HepG2 (cell line): ENCODE measurements around the gene ZSCAN23. TPM values are rescaled to one million over a fixed set of nuclear protein-coding genes. Genes with fewer than 3 reads are reported as not detected.

ENCODE experiments used
- ARID3A ChIP-seq: IDR thresholded peaks from 2 replicates; pipeline ENCODE4 v1.6.1; 2012; ENCODE audit warnings: low read depth, low read length, improper control_type of control experiment
- ATF6 ChIP-seq: sonication (generic); formaldehyde crosslinking; conservative IDR thresholded peaks from 2 replicates; pipeline ENCODE4 v1.4.0; 2020; ENCODE audit warnings: missing genetic modification reagents
- ATRX ChIP-seq: sonication (generic); formaldehyde crosslinking; IDR thresholded peaks from 2 replicates; pipeline ENCODE4 v1.4.0; 2020; ENCODE audit warnings: missing genetic modification reagents, borderline replicate concordance
- CENPBD1 ChIP-seq: sonication (generic); formaldehyde crosslinking; IDR thresholded peaks from 2 replicates; pipeline ENCODE4 v1.8.0; 2022; ENCODE audit warnings: missing genetic modification reagents, low read depth, mild to moderate bottlenecking, borderline replicate concordance
- KDM2A ChIP-seq: sonication (generic); formaldehyde crosslinking; IDR thresholded peaks from 2 replicates; pipeline ENCODE4 v1.4.0; 2020; ENCODE audit warnings: low read depth, missing genetic modification reagents, borderline replicate concordance
- MLXIP ChIP-seq: sonication (generic); formaldehyde crosslinking; IDR thresholded peaks from 2 replicates; pipeline ENCODE4 v1.9.0; 2021; ENCODE audit warnings: missing genetic modification reagents, borderline replicate concordance
- NFYC ChIP-seq: IDR thresholded peaks from 2 replicates; pipeline ENCODE4 v1.6.1; 2016; ENCODE audit warnings: missing genetic modification reagents, missing compliant biosample characterization
- RBFOX2 ChIP-seq: fragments of 200-400 bp; formaldehyde crosslinking; IDR thresholded peaks from 2 replicates; pipeline ENCODE4 v1.6.1; 2017; ENCODE audit warnings: low read depth, mild to moderate bottlenecking, low read length
- TFDP2 ChIP-seq: sonication (generic); formaldehyde crosslinking; IDR thresholded peaks from 2 replicates; pipeline ENCODE4 v1.4.0; 2020; ENCODE audit warnings: missing genetic modification reagents
- YY1 ChIP-seq: IDR thresholded peaks from 2 replicates; pipeline ENCODE4 v1.6.1; 2011; ENCODE audit warnings: low read length, low read depth, moderate library complexity, mild to moderate bottlenecking; ENCODE audit not compliant: insufficient read depth, insufficient replicate concordance
- ZNF143 ChIP-seq: sonication (generic); formaldehyde crosslinking; IDR thresholded peaks from 2 replicates; pipeline ENCODE4 v1.4.0; 2020; ENCODE audit warnings: missing genetic modification reagents
- ZNF264 ChIP-seq: sonication (generic); formaldehyde crosslinking; IDR thresholded peaks from 2 replicates; pipeline ENCODE4 v1.4.0; 2020; ENCODE audit warnings: missing genetic modification reagents
- ZNF276 ChIP-seq: sonication (generic); formaldehyde crosslinking; IDR thresholded peaks from 2 replicates; pipeline ENCODE4 v1.4.0; 2020; ENCODE audit warnings: mild to moderate bottlenecking, low read depth, missing genetic modification reagents
- ZNF468 ChIP-seq: sonication (generic); formaldehyde crosslinking; IDR thresholded peaks from 2 replicates; pipeline ENCODE4 v1.8.0; 2022; ENCODE audit warnings: mild to moderate bottlenecking, moderate library complexity, missing genetic modification reagents
- ZNF674 ChIP-seq: sonication (generic); formaldehyde crosslinking; IDR thresholded peaks from 2 replicates; pipeline ENCODE4 v1.5.0; 2020; ENCODE audit warnings: low read depth, mild to moderate bottlenecking, missing genetic modification reagents
- ZNF841 ChIP-seq: sonication (generic); formaldehyde crosslinking; IDR thresholded peaks from 2 replicates; pipeline ENCODE4 v1.8.1; 2023; ENCODE audit warnings: missing genetic modification reagents, borderline replicate concordance
- polyA plus RNA-seq, 8 experiments: library from polyadenylated mRNA; depleted of rRNA in 3 of 8; stranded (reverse) in 7 of 8; unstranded in 1 of 8; fragments of >200 nt; fragmentation: Illumina TruSeq in 4 of 8; extraction: Trizol in 4 of 8; gene quantifications; 2 replicates each; pipeline versions ENCODE4 v1.2.1 to v1.2.3, GENCODE V29; 2011 to 2016; ENCODE audit warnings: low read depth in 4 of 8, missing spikeins in 1 of 8, mixed read lengths in 1 of 8; ENCODE audit not compliant: insufficient read depth in 1 of 8
- total RNA-seq, 5 experiments: library from RNA; depleted of rRNA; stranded (reverse); fragments of >200 nt; fragmentation: Illumina TruSeq; extraction: Trizol; gene quantifications; 2 replicates each; pipeline ENCODE4 v1.2.3, GENCODE V29; 2016; ENCODE audit warnings: low read depth in 1 of 5

ZSCAN23 gene
- total and polyA plus RNA-seq, 2 of the 13 experiments (the other 11 are each of a cell fraction or from before 2014, with no cell fraction given), result 0.29 to 1.2 TPM

- TF ChIP-seq MLXIP (CRISPR knock-in tag), result no peak
- TF ChIP-seq ZNF468 (CRISPR knock-in tag), result peak; percentile 59; the same call in 1 of the 2 replicates
- TF ChIP-seq TFDP2 (CRISPR knock-in tag), result peak; percentile 89
- TF ChIP-seq KDM2A (CRISPR knock-in tag), result peak; percentile 99
- TF ChIP-seq ZNF264 (CRISPR knock-in tag), result no peak; the same call in 1 of the 2 replicates
- peak; percentile 96 for TF ChIP-seq ZNF276
- TF ChIP-seq CENPBD1 (CRISPR knock-in tag), result peak; percentile 95; the same call in 1 of the 2 replicates
- peak; percentile 62; the same call in 1 of the 2 replicates for TF ChIP-seq ZNF143 (CRISPR knock-in tag)
- no peak for TF ChIP-seq ATF6
- TF ChIP-seq ARID3A, result 0 out of 2 replicates have a peak, but pooled peaks have one; percentile 9
- no peak for TF ChIP-seq ATRX
- TF ChIP-seq ZNF674 (CRISPR knock-in tag), result no peak
- peak; percentile 89 for TF ChIP-seq RBFOX2
- peak; percentile 42; the same call in 1 of the 2 replicates for TF ChIP-seq NFYC (CRISPR knock-in tag)
- TF ChIP-seq YY1, result peak; percentile 84
- TF ChIP-seq ZNF841, result peak; percentile 16; the same call in 1 of the 2 replicates
Observed at GRCh38 chr6:28399350-28400121, 43.8 kb downstream of the ZSCAN23 start, which contains the start of gene ZSCAN12 (continued).
